Upper lobe of left lung (tissue), 4 donors: Measurements from ENCODE around the gene RASSF6.

Source experiments
- POLR2A ChIP-seq, 4 donors: fragments of 450-650 bp; IDR thresholded peaks; one replicate each; pipeline ENCODE4 v1.5.1; 2016 to 2017; ENCODE audit warnings: antibody characterized with exemption in 4 of 4, mild to moderate bottlenecking in 2 of 4
- TF ChIP-seq, protein P1 (sequence below), 6 experiments: fragments of 450-650 bp in 4 of 6; fragments of 200-600 bp in 2 of 6; sonication (generic) in 2 of 6; IDR thresholded peaks; one replicate each; pipeline ENCODE4 v1.5.1; 2016 to 2019; ENCODE audit warnings: antibody characterized with exemption in 6 of 6

DNA sequence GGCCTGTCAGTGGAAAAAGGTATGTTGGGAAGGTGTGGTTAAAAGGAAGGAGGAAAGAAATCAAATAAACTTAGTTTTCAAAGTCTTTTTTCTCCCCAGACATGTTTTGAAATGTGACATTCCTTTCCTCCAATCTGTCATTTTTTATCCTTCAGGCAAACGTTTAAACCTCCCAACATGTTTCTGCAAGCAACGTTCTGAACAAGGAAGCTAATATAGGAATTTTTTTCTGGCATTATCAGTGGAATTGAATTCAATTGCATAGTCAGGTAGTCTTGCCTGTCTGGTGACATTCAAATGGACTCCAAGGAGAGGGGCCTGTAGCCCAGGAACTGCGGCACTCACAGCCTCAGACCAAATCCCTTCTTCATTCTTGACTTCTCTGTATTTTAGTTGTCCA, 30.0 kb upstream of the RASSF6 start:
- no peak for TF ChIP-seq POLR2A (IDR thresholded peaks at IDR 0.05)
- TF ChIP-seq, protein P1, sequence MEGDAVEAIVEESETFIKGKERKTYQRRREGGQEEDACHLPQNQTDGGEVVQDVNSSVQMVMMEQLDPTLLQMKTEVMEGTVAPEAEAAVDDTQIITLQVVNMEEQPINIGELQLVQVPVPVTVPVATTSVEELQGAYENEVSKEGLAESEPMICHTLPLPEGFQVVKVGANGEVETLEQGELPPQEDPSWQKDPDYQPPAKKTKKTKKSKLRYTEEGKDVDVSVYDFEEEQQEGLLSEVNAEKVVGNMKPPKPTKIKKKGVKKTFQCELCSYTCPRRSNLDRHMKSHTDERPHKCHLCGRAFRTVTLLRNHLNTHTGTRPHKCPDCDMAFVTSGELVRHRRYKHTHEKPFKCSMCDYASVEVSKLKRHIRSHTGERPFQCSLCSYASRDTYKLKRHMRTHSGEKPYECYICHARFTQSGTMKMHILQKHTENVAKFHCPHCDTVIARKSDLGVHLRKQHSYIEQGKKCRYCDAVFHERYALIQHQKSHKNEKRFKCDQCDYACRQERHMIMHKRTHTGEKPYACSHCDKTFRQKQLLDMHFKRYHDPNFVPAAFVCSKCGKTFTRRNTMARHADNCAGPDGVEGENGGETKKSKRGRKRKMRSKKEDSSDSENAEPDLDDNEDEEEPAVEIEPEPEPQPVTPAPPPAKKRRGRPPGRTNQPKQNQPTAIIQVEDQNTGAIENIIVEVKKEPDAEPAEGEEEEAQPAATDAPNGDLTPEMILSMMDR (IDR thresholded peaks at IDR 0.05) = no peak
